ENCODE measurements around the gene P2RX1.
A peak's percentile ranks its signal among the peaks of the same experiment; 100 is the strongest.

GRCh38 chr17:3954976-3955672, 38.9 kb upstream of the P2RX1 start:
- TF ChIP-seq GATA2 (IDR thresholded peaks at IDR 0.05; ENCODE audit: low read depth, low read length) (peak; percentile 64; the same call in 1 of the 2 replicates), GATA3 (IDR thresholded peaks at IDR 0.05; ENCODE audit: low read depth, low read length) (no peak)

All from SH-SY5Y (cell line).